HepG2 (cell line): Measurements from ENCODE around the gene JAGN1. TPM values are rescaled to one million over a fixed set of nuclear protein-coding genes. Genes with fewer than 3 reads are reported as not detected.

Experiments used
- HNRNPK ChIP-seq: fragments of 200-400 bp; formaldehyde crosslinking; IDR thresholded peaks from 2 replicates; pipeline ENCODE4 v1.6.1; 2018; ENCODE audit warnings: low read length, low read depth, moderate library complexity, mild to moderate bottlenecking; ENCODE audit not compliant: poor library complexity, severe bottlenecking
- KLF16 ChIP-seq, 2 experiments: sonication (generic) in 1 of 2; formaldehyde crosslinking in 1 of 2; IDR thresholded peaks; 2 replicates each; pipeline versions ENCODE4 v1.6.1 to v1.8.0; 2016 to 2023; ENCODE audit warnings: missing genetic modification reagents in 2 of 2, missing compliant biosample characterization in 1 of 2
- KLF9 ChIP-seq: IDR thresholded peaks from 2 replicates; pipeline ENCODE4 v1.6.1; 2016; ENCODE audit warnings: low read depth
- PPARG ChIP-seq: conservative IDR thresholded peaks from 2 replicates; pipeline ENCODE4 v1.6.1; 2016; ENCODE audit warnings: missing biosample characterization, missing genetic modification reagents
- SRF ChIP-seq: IDR thresholded peaks from 2 replicates; pipeline ENCODE4 v1.6.1; 2011; ENCODE audit warnings: mild to moderate bottlenecking, low read depth, low read length, moderate library complexity
- YEATS2 ChIP-seq: sonication (generic); formaldehyde crosslinking; IDR thresholded peaks from 2 replicates; pipeline ENCODE4 v1.4.0; 2020; ENCODE audit warnings: missing genetic modification reagents, borderline replicate concordance
- ZC3H4 ChIP-seq: sonication (generic); formaldehyde crosslinking; IDR thresholded peaks from 2 replicates; pipeline ENCODE4 v1.4.0; 2020; ENCODE audit warnings: missing genetic modification reagents, borderline replicate concordance
- ZFP1 ChIP-seq: IDR thresholded peaks from 2 replicates; pipeline ENCODE4 v1.6.1; 2016
- ZFYVE20 ChIP-seq: sonication (generic); formaldehyde crosslinking; IDR thresholded peaks from 2 replicates; pipeline ENCODE4 v1.8.0; 2023; ENCODE audit warnings: low read depth, mild to moderate bottlenecking, moderate library complexity, missing genetic modification reagents, borderline replicate concordance
- ZNF20 ChIP-seq: sonication (generic); formaldehyde crosslinking; IDR thresholded peaks from 2 replicates; pipeline ENCODE4 v1.4.0; 2020; ENCODE audit warnings: mild to moderate bottlenecking, moderate library complexity, missing genetic modification reagents
- ZNF343 ChIP-seq: sonication (generic); formaldehyde crosslinking; IDR thresholded peaks from 2 replicates; pipeline ENCODE4 v1.4.0; 2020; ENCODE audit warnings: mild to moderate bottlenecking, missing genetic modification reagents
- ZNF501 ChIP-seq: sonication (generic); formaldehyde crosslinking; IDR thresholded peaks from 2 replicates; pipeline ENCODE4 v1.5.1; 2020; ENCODE audit warnings: mild to moderate bottlenecking, moderate library complexity, missing genetic modification reagents
- ZNF878 ChIP-seq: sonication (generic); formaldehyde crosslinking; IDR thresholded peaks from 2 replicates; pipeline ENCODE4 v1.8.1; 2023; ENCODE audit warnings: mild to moderate bottlenecking, missing genetic modification reagents, moderate library complexity
- polyA plus RNA-seq, 8 experiments: library from polyadenylated mRNA; depleted of rRNA in 3 of 8; stranded (reverse) in 7 of 8; unstranded in 1 of 8; fragments of >200 nt; fragmentation: Illumina TruSeq in 4 of 8; extraction: Trizol in 4 of 8; gene quantifications; 2 replicates each; pipeline versions ENCODE4 v1.2.1 to v1.2.3, GENCODE V29; 2011 to 2016; ENCODE audit warnings: low read depth in 4 of 8, missing spikeins in 1 of 8, mixed read lengths in 1 of 8; ENCODE audit not compliant: insufficient read depth in 1 of 8
- total RNA-seq, 5 experiments: library from RNA; depleted of rRNA; stranded (reverse); fragments of >200 nt; fragmentation: Illumina TruSeq; extraction: Trizol; gene quantifications; 2 replicates each; pipeline ENCODE4 v1.2.3, GENCODE V29; 2016; ENCODE audit warnings: low read depth in 1 of 5
- TF ChIP-seq, protein P1 (sequence below): sonication (generic); formaldehyde crosslinking; conservative IDR thresholded peaks from 2 replicates; pipeline ENCODE4 v1.8.0; 2022; ENCODE audit warnings: missing genetic modification reagents
- TF ChIP-seq, protein P2 (sequence below): sonication (generic); formaldehyde crosslinking; IDR thresholded peaks from 2 replicates; pipeline ENCODE4 v1.5.1; 2020; ENCODE audit warnings: missing genetic modification reagents, mild to moderate bottlenecking, borderline replicate concordance
- TF ChIP-seq, protein P3 (sequence below): sonication (generic); formaldehyde crosslinking; conservative IDR thresholded peaks from 2 replicates; pipeline ENCODE4 v1.4.0; 2020; ENCODE audit warnings: missing genetic modification reagents
- TF ChIP-seq, protein P4 (sequence below): IDR thresholded peaks from 2 replicates; pipeline ENCODE4 v1.6.1; 2016; ENCODE audit warnings: missing biosample characterization, missing genetic modification reagents, low read depth
- TF ChIP-seq, protein P5 (sequence below): sonication (generic); formaldehyde crosslinking; IDR thresholded peaks from 2 replicates; pipeline ENCODE4 v1.5.0; 2020; ENCODE audit warnings: mild to moderate bottlenecking, low read depth, missing genetic modification reagents, borderline replicate concordance
- TF ChIP-seq, protein P6 (sequence below): sonication (generic); formaldehyde crosslinking; IDR thresholded peaks from 2 replicates; pipeline ENCODE4 v1.5.0; 2020; ENCODE audit warnings: missing genetic modification reagents, mild to moderate bottlenecking, borderline replicate concordance

JAGN1 gene
- total and polyA plus RNA-seq, 2 of the 13 experiments (the other 11 are each of a cell fraction or from before 2014, with no cell fraction given), result 49.9 to 50.9 TPM

DNA sequence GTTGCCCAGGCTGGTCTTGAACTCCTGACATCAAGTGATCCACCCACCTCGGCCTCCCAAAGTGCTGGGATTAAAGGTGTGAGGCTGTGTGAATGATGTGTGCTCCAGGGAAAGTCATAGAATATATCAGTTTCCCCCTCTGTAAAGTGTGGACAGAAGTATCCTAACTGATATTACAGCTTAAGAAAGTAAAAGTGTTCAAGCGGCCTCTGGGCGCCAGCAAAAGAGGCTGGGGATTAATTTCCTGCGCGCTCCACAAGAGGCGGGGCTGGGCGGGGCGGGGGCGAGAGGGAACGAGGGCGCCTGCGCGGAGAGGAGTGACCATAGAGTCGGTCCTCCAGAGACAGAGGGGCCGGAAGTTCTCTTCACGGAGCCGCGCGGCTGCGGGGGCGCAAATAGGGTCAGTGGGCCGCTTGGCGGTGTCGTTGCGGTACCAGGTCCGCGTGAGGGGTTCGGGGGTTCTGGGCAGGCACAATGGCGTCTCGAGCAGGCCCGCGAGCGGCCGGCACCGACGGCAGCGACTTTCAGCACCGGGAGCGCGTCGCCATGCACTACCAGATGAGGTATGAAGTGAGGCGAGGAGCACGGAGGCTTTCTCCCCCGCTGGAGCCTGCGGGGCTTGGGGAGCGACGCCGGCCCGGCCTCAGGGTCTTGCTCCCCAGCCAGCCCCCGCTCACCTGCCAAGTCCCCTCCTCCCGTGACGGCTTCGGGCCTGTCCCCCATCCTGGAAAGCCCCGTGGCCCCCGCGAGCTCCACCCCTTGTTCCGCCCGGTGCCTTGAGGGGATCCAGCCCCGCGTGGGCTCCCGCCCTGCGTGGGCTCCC lies at the start of gene JAGN1 (continued):
- TF ChIP-seq, protein P1, sequence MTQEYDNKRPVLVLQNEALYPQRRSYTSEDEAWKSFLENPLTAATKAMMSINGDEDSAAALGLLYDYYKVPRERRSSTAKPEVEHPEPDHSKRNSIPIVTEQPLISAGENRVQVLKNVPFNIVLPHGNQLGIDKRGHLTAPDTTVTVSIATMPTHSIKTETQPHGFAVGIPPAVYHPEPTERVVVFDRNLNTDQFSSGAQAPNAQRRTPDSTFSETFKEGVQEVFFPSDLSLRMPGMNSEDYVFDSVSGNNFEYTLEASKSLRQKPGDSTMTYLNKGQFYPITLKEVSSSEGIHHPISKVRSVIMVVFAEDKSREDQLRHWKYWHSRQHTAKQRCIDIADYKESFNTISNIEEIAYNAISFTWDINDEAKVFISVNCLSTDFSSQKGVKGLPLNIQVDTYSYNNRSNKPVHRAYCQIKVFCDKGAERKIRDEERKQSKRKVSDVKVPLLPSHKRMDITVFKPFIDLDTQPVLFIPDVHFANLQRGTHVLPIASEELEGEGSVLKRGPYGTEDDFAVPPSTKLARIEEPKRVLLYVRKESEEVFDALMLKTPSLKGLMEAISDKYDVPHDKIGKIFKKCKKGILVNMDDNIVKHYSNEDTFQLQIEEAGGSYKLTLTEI (CRISPR knock-in tag), result no peak
- TF ChIP-seq SRF (no peak), KLF9 (CRISPR knock-in tag) (no peak), ZFP1 (CRISPR knock-in tag) (no peak), ZFYVE20 (CRISPR knock-in tag) (peak; percentile 81; the same call in 1 of the 2 replicates), ZC3H4 (CRISPR knock-in tag) (no peak), KLF16 (CRISPR knock-in tag; IDR thresholded peaks at IDR 0.05) (peak in 1 of 2 experiments; percentile 80; a peak in 2 of 4 replicates), YEATS2 (CRISPR knock-in tag) (peak; percentile 78; the same call in 1 of the 2 replicates), ZNF20 (peak; percentile 87; the same call in 1 of the 2 replicates), HNRNPK (peak; percentile 60), ZNF343 (CRISPR knock-in tag) (peak; percentile 83), ZNF501 (CRISPR knock-in tag) (peak; percentile 81), PPARG (CRISPR knock-in tag) (no peak), ZNF878 (CRISPR knock-in tag) (no peak; the same call in 1 of the 2 replicates)
- TF ChIP-seq, protein P2, sequence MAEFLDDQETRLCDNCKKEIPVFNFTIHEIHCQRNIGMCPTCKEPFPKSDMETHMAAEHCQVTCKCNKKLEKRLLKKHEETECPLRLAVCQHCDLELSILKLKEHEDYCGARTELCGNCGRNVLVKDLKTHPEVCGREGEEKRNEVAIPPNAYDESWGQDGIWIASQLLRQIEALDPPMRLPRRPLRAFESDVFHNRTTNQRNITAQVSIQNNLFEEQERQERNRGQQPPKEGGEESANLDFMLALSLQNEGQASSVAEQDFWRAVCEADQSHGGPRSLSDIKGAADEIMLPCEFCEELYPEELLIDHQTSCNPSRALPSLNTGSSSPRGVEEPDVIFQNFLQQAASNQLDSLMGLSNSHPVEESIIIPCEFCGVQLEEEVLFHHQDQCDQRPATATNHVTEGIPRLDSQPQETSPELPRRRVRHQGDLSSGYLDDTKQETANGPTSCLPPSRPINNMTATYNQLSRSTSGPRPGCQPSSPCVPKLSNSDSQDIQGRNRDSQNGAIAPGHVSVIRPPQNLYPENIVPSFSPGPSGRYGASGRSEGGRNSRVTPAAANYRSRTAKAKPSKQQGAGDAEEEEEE (CRISPR knock-in tag), result no peak; the same call in 1 of the 2 replicates
- TF ChIP-seq, protein P3, sequence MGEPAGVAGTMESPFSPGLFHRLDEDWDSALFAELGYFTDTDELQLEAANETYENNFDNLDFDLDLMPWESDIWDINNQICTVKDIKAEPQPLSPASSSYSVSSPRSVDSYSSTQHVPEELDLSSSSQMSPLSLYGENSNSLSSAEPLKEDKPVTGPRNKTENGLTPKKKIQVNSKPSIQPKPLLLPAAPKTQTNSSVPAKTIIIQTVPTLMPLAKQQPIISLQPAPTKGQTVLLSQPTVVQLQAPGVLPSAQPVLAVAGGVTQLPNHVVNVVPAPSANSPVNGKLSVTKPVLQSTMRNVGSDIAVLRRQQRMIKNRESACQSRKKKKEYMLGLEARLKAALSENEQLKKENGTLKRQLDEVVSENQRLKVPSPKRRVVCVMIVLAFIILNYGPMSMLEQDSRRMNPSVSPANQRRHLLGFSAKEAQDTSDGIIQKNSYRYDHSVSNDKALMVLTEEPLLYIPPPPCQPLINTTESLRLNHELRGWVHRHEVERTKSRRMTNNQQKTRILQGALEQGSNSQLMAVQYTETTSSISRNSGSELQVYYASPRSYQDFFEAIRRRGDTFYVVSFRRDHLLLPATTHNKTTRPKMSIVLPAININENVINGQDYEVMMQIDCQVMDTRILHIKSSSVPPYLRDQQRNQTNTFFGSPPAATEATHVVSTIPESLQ (CRISPR knock-in tag), result no peak
- TF ChIP-seq, protein P4, sequence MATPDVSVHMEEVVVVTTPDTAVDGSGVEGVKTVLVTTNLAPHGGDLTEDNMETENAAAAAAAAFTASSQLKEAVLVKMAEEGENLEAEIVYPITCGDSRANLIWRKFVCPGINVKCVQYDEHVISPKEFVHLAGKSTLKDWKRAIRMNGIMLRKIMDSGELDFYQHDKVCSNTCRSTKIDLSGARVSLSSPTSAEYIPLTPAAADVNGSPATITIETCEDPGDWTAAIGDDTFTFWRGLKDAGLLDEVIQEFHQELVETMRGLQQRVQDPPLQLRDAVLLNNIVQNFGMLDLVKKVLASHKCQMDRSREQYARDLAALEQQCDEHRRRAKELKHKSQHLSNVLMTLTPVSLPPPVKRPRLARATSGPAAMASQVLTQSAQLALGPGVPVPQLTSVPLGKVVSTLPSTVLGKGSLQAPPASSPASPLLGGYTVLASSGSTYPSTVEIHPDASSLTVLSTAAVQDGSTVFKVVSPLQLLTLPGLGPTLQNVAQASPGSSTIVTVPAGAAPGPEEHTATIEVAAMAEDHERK (CRISPR knock-in tag), result no peak
- TF ChIP-seq, protein P5, sequence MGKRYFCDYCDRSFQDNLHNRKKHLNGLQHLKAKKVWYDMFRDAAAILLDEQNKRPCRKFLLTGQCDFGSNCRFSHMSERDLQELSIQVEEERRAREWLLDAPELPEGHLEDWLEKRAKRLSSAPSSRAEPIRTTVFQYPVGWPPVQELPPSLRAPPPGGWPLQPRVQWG (CRISPR knock-in tag), result no peak
- TF ChIP-seq, protein P6, sequence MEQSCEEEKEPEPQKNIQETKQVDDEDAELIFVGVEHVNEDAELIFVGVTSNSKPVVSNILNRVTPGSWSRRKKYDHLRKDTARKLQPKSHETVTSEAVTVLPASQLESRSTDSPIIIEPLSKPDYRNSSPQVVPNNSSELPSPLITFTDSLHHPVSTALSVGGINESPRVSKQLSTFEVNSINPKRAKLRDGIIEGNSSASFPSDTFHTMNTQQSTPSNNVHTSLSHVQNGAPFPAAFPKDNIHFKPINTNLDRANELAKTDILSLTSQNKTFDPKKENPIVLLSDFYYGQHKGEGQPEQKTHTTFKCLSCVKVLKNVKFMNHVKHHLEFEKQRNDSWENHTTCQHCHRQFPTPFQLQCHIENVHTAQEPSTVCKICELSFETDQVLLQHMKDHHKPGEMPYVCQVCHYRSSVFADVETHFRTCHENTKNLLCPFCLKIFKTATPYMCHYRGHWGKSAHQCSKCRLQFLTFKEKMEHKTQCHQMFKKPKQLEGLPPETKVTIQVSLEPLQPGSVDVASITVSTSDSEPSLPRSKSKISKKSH (CRISPR knock-in tag), result peak; percentile 92
